ENCODE measurements around the gene PP2D1. TPM values are rescaled to one million over a fixed set of nuclear protein-coding genes. Genes with fewer than 3 reads are reported as not detected.

Gene PP2D1
- total RNA-seq, 1 donor = not detected

Other genes with a start within 250 kb of the PP2D1 start
- 0.73 TPM for gene EFHB, start 78.0 kb downstream of the PP2D1 start, total RNA-seq
- 150 TPM for gene RAB5A, start 65.2 kb downstream of the PP2D1 start, total RNA-seq
- 31.1 TPM for gene KAT2B, start 28.2 kb upstream of the PP2D1 start, total RNA-seq
- 0.73 TPM for gene SGO1, start 173.9 kb upstream of the PP2D1 start, total RNA-seq

All from mononuclear cell (primary cell).